22Rv1 (cell line): Measurements from ENCODE around the gene ATP8B3.

Experiments used
- H3K27ac ChIP-seq: fragments of 450-650 bp; 2 replicates; pipeline ENCODE4 v1.5.1; 2017
- ZFX ChIP-seq: fragments of 450-650 bp; IDR thresholded peaks from 2 replicates; pipeline ENCODE4 v1.6.1; 2017; ENCODE audit warnings: antibody characterized with exemption, borderline replicate concordance
- TF ChIP-seq, protein P1 (sequence below): fragments of 450-650 bp; IDR thresholded peaks from 2 replicates; pipeline ENCODE4 v1.5.1; 2017; ENCODE audit warnings: mild to moderate bottlenecking

Gene ATP8B3

DNA sequence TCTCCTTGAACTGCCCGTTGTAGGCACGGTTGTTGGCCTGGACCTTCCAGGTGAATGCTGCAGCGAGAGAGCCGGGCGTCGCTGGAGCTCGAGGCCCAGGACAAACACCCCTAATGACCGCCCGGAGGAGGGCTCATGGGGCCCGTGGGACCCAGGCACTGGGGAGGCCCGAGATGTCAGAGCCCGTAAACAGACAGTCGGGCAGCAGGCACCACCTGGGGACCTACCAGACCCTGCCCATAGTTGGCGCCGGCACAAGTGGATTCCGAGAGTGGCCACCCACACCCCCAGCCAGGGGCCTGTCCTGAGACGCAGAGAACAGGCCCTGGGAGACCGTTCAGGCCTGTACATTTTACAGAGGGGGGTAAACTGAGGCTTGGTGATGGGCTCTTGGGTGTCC lies 2.4 kb downstream of the ATP8B3 start:
- TF ChIP-seq, protein P1, sequence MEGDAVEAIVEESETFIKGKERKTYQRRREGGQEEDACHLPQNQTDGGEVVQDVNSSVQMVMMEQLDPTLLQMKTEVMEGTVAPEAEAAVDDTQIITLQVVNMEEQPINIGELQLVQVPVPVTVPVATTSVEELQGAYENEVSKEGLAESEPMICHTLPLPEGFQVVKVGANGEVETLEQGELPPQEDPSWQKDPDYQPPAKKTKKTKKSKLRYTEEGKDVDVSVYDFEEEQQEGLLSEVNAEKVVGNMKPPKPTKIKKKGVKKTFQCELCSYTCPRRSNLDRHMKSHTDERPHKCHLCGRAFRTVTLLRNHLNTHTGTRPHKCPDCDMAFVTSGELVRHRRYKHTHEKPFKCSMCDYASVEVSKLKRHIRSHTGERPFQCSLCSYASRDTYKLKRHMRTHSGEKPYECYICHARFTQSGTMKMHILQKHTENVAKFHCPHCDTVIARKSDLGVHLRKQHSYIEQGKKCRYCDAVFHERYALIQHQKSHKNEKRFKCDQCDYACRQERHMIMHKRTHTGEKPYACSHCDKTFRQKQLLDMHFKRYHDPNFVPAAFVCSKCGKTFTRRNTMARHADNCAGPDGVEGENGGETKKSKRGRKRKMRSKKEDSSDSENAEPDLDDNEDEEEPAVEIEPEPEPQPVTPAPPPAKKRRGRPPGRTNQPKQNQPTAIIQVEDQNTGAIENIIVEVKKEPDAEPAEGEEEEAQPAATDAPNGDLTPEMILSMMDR, result no peak
- no peak for TF ChIP-seq ZFX
- no peak overlapping the region for H3K27ac ChIP-seq

DNA sequence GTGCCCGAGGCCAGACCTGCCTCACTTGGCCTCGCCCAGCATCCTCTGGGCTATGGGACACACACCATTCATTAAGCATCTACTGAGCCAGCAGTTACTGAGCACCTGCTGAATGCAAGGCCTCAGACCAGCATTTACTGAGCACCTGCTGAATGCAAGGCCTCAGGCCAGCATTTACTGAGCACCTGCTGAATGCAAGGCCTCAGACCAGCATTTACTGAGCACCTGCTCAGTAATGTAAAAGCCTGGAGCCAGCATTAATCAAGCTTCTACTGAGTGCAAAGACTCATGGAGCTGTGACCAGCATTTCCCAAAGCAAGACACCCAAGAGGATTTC lies 3.7 kb downstream of the ATP8B3 start:
- no peak overlapping the region for H3K27ac ChIP-seq
- TF ChIP-seq ZFX, result no peak
- TF ChIP-seq, protein P1, result no peak

DNA sequence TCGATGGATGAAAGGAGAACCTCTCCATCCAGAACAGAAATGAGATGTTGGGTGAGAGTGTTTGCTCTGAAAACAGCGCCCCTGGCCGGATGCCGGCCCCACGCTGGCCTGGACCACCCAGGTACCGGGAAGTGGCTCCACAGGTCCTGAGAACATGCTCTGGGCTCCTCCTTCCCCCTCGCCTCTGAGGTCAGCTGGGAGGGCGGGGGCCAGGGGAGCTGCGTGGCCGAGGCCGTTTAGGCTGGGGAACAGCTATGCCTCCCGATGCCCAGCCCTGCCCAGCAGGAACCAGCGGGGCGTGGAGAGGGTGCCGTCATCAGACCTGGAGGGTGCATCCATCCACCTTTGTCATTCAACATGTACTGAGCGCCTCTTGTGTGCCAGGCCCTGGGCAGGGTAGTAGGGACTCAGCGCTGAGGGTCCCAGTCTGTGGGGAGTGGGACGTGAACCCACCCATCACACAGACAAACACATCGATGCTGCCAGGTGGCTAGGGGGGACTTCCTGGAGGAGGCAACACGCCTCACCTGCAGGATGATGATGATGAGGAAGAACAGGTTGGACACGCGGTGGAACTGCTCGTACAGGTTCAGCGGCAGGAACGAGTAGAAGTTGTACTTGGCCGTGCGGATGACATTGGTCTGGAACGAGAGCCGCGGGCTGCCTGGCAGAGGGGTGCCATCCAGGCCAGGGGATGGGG lies 4.2 kb downstream of the ATP8B3 start:
- no peak overlapping the region for H3K27ac ChIP-seq
- TF ChIP-seq, protein P1, result no peak
- TF ChIP-seq ZFX, result no peak

DNA sequence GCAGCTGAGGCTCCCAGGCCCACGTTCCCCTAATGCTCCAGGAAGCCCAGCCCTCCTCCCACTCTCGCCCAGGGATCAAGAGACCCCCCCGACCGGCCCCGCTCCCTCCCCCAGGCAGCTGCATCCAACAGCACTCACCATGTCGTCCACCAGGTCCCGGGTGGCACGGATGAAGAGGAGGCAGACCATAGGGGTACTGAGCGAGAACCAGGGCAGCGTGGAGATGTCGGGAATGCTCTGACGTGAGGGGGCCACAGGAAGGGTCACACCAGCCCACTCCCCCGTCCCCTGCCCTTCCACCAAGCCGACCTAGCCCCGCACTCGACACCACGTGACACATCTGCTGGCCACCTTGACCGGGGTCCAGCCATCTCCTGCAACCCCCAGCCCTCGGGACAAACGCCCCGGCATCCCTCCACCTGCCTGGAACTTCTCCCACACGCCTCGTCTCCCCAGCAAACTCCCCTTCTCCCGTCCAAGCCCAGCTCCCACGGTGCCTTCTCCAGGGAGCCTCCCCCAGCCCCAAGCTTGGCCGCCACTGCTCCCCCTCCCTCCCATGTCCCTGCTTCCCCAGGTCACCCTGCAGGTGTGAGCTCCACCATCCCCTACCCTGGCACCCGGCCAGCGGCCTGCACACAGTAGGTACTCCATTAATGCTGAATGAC lies 4.9 kb downstream of the ATP8B3 start:
- TF ChIP-seq, protein P1, result no peak
- no peak overlapping the region for H3K27ac ChIP-seq

DNA sequence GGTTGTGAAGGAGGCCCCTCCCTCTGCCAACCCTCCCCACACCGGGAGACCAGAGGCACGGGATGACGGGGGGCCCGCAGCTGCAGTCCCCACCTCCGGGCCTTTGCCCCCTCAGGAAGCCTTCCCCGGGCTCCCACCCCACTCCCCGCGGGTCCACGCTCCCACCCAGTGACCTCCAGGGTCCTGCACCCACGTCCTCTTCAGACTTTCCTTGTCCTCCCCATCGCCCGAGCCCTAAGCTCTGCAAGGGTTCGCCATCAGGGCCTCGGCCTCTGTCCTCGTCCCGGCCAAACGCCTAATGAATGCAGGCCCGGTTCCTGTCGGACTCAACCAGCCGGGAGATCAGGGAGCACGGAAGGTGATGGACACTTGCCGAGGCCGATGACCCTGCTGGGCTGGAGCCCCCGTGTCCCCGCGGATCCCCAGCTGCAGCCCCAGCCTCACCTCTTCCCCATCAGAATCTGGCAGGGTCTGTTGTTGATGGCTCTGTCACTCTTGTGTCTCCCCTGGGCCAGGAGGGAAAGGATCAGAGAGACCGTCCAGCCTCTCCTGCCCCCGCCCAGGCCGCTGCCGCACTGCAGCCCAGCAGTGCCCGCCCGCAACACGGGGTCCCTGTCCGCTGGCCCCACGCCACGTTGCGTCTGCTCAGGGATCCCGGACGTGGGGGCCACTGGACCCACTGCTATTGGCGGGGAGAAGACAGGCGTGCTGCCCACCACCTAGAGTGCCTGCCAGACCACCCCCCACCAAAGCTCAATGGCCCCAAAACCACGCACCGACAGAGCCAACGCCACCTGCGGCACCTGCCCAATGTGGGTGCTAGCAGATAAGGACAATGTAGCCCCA lies 5.7 kb downstream of the ATP8B3 start:
- TF ChIP-seq ZFX, result no peak
- TF ChIP-seq, protein P1, result no peak

DNA sequence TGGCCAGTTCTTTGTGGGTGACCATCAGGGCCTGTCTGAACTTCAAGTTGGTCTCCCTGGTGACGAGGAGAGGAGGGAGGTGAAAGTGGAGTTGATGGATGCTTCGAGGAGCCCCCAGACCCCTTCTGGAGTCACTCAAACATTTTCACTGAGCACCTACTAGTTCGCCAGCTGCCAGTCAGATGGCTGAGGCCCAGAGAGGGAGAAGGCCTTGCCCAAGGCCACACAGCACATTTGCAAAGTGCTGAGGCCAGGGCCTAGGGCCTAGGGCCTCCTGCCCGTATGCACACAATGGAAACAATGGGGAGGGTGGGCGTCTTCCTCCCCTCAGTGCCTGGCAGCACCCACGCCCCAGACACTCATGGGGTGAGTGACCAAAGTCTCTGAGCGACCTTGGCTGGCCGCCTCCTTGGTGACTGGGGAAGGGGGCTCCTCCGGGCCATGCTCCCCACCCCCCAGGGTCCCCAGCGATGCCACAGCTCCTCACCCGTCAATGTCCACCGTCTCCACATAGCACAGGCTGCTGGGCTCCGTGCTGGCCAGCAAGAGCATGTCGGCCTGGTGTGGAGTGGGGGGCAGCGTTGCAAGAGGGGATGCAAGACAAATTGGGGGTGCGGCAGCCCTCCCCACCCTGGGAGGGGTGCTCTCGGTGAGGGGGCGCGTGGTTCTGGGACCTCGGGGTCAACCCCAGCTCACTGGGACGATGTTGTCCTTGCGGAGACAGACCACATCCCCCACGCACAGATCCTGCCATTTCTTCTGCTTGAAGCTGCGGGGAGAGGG lies 6.5 kb downstream of the ATP8B3 start:
- no peak overlapping the region for H3K27ac ChIP-seq
- no peak for TF ChIP-seq ZFX
- TF ChIP-seq, protein P1, result no peak

More for the DNA sequence above, 5.7 kb downstream of the ATP8B3 start:
- no peak overlapping the region for H3K27ac ChIP-seq
